LoVo (cell line): ENCODE results near the gene CIZ1.
"Not testable (repeated sequence)": the region's sequence is repeated elsewhere in the genome, so short reads cannot be mapped to it uniquely, and the experiment has no call there.

Source experiments
- DNase-seq: peaks from one replicate; pipeline ENCODE4 v3.0.0-alpha.2; 2016; ENCODE audit warnings: low spot score

Gene CIZ1

GRCh38 chr9:128191406-128192046 lies at the start of gene CIZ1:
TSS of gene CIZ1 (minus strand) at chr9:128191572. CDS start at chr9:128190857, 715 bp downstream.
- peak; percentile 78 for DNase-seq

- DNase-seq, result no peak
Observed at GRCh38 chr9:128233817-128234406, 42.5 kb upstream of the CIZ1 start.

GRCh38 chr9:128232528-128233428 lies 41.4 kb upstream of the CIZ1 start:
- no peak for DNase-seq

- no peak for DNase-seq
Observed at GRCh38 chr9:128231638-128232527, 40.5 kb upstream of the CIZ1 start.

GRCh38 chr9:128230897-128231296 lies 39.5 kb upstream of the CIZ1 start:
- DNase-seq, result not testable (repeated sequence)

GRCh38 chr9:128226412-128226801 lies 35.0 kb upstream of the CIZ1 start:
- no peak for DNase-seq

GRCh38 chr9:128225770-128226411 lies 34.5 kb upstream of the CIZ1 start:
- DNase-seq, result no peak

GRCh38 chr9:128224877-128225276 lies 33.5 kb upstream of the CIZ1 start:
- DNase-seq, result no peak

- no peak for DNase-seq
Observed at GRCh38 chr9:128222880-128223670, 31.7 kb upstream of the CIZ1 start.

- DNase-seq, result no peak
Observed at GRCh38 chr9:128222026-128222425, 30.7 kb upstream of the CIZ1 start.

- no peak for DNase-seq
Observed at GRCh38 chr9:128219831-128220230, 28.5 kb upstream of the CIZ1 start.

- DNase-seq, result peak; percentile 95
Observed at GRCh38 chr9:128218518-128219389, 27.4 kb upstream of the CIZ1 start.

GRCh38 chr9:128218172-128218517 lies 26.8 kb upstream of the CIZ1 start:
- no peak for DNase-seq

- no peak for DNase-seq
Observed at GRCh38 chr9:128216781-128217553, 25.6 kb upstream of the CIZ1 start.

GRCh38 chr9:128215491-128216409 lies 24.4 kb upstream of the CIZ1 start:
- DNase-seq, result no peak

- no peak for DNase-seq
Observed at GRCh38 chr9:128214571-128215490, 23.5 kb upstream of the CIZ1 start.
